ENCODE measurements around the gene COA4.

- TF ChIP-seq POLR2AphosphoS5 (IDR thresholded peaks at IDR 0.05; ENCODE audit: low read depth, low read length) (no peak), POLR2A (IDR thresholded peaks at IDR 0.05; ENCODE audit: borderline replicate concordance, extremely low read depth, insufficient read depth, insufficient read length) (no peak), RAD21 (IDR thresholded peaks at IDR 0.05; ENCODE audit: low read depth) (no peak)
Measured at GRCh38 chr11:73916435-73916834, 39.8 kb upstream of the COA4 start.

Measured in HCT116 (cell line).